CD4-positive, alpha-beta memory T cell (primary cell): Measurements from ENCODE around the gene KCNN3. TPM values are rescaled to one million over a fixed set of nuclear protein-coding genes. Genes with fewer than 3 reads are reported as not detected.

Experiments
- CTCF ChIA-PET: fragments of 350-600 bp; sonication (Branson Sonifier 250); formaldehyde crosslinking; loops from one replicate; lab custom pipeline; 2021; ENCODE audit warnings: inconsistent platforms; ENCODE audit not compliant: partially characterized antibody; lab: Charles Lee
- POLR2A ChIA-PET: fragments of 350-600 bp; sonication (Branson Sonifier 250); formaldehyde crosslinking; loops from one replicate; lab custom pipeline; 2021; ENCODE audit not compliant: partially characterized antibody; lab: Charles Lee
- DNase-seq, 5 donors: peaks; one replicate each; pipeline versions ENCODE4 v3.0.0 to v3.0.0-alpha.2; 2020 to 2022; ENCODE audit warnings: mixed read lengths in 1 of 5
- H3K27ac ChIP-seq: one replicate; pipeline ENCODE4 v1.7.0; 2013; ENCODE audit warnings: low read depth, low read length
- H3K27me3 ChIP-seq: 2 replicates; pipeline ENCODE4 v1.7.0; 2013; ENCODE audit warnings: mild to moderate bottlenecking, low read length, moderate library complexity; ENCODE audit not compliant: insufficient read depth
- H3K36me3 ChIP-seq: 2 replicates; pipeline ENCODE4 v1.7.0; 2013; ENCODE audit warnings: mild to moderate bottlenecking, low read length, moderate library complexity; ENCODE audit not compliant: insufficient read depth
- H3K4me1 ChIP-seq: 2 replicates; pipeline ENCODE4 v1.7.0; 2013; ENCODE audit warnings: mild to moderate bottlenecking, low read length, moderate library complexity; ENCODE audit not compliant: insufficient read depth
- H3K4me3 ChIP-seq, 2 donors: one replicate each; pipeline ENCODE4 v1.7.0; 2013; ENCODE audit warnings: low read length in 2 of 2, mild to moderate bottlenecking in 1 of 2
- H3K9me3 ChIP-seq, 2 donors: one replicate each; pipeline ENCODE4 v1.7.0; 2013; ENCODE audit warnings: low read length in 2 of 2, control low read depth in 1 of 2; ENCODE audit not compliant: control insufficient read depth in 1 of 2
- H3K27ac Mint-ChIP-seq, 7 donors: one replicate each; pipeline ENCODE4 v1.8.0; 2020 to 2021; ENCODE audit warnings: mixed read lengths in 7 of 7, mild to moderate bottlenecking in 6 of 7, inconsistent platforms in 3 of 7, moderate library complexity in 3 of 7
- H3K27me3 Mint-ChIP-seq, 2 donors: one replicate each; pipeline ENCODE4 v1.8.0; 2020 to 2021; ENCODE audit warnings: mixed read lengths in 2 of 2
- H3K36me3 Mint-ChIP-seq, 2 donors: one replicate each; pipeline ENCODE4 v1.8.0; 2020 to 2021; ENCODE audit warnings: mixed read lengths in 2 of 2, inconsistent platforms in 1 of 2, mild to moderate bottlenecking in 1 of 2
- H3K4me1 Mint-ChIP-seq, 4 donors: one replicate each; pipeline ENCODE4 v1.8.0; 2020 to 2021; ENCODE audit warnings: mixed read lengths in 4 of 4, mild to moderate bottlenecking in 1 of 4
- H3K4me3 Mint-ChIP-seq, 8 donors: one replicate each; pipeline ENCODE4 v1.8.0; 2020 to 2021; ENCODE audit warnings: mixed read lengths in 8 of 8, mild to moderate bottlenecking in 7 of 8, moderate library complexity in 6 of 8, inconsistent platforms in 3 of 8
- H3K9me3 Mint-ChIP-seq, 8 donors: one replicate each; pipeline ENCODE4 v1.8.0; 2020 to 2021; ENCODE audit warnings: mixed read lengths in 8 of 8, mild to moderate bottlenecking in 5 of 8, inconsistent platforms in 3 of 8, moderate library complexity in 1 of 8
- intact Hi-C: fragments of 100-400 bp; cut with micrococcal nuclease; formaldehyde crosslinking; loops from one replicate; pipeline ENCODE4 v1.15.1; 2023
- polyA plus RNA-seq, 2 donors: library from polyadenylated mRNA; unstranded; fragments of 300-500 nt; fragmentation: Illumina TruSeq; gene quantifications; one replicate each; pipeline ENCODE4 v1.2.3, GENCODE V29; 2021
- total RNA-seq, 2 experiments: library from RNA; stranded (reverse); gene quantifications; one replicate each; pipeline ENCODE4 v1.2.3, GENCODE V29; 2021

KCNN3 gene
- total and polyA plus RNA-seq, 4 experiments from 2014 or later = 0.06 TPM; not detected in 3

- Histone ChIP-seq H3K9me3 (no peaks in the 10 kb centered on the region), H3K36me3 (no peaks in the 10 kb centered on the region), H3K4me1 (no peaks in the 10 kb centered on the region), H3K27me3 (no peaks in the 10 kb centered on the region), H3K27ac (no peak overlapping the region), H3K4me3 (no peak overlapping the region)
- no peaks in the 10 kb centered on the region for H3K9me3 Mint-ChIP-seq
- ChIA-PET POLR2A (no interaction called here), CTCF (interaction anchor here (0.8 to 1.1 kb wide), 2 partner anchors 11 to 23 kb away, joined by 3 to 4 read pairs; no protein-coding TSS in a partner anchor)
- H3K27ac Mint-ChIP-seq = no peak overlapping the region
- no peak overlapping the region for H3K4me3 Mint-ChIP-seq
- intact Hi-C loops = no loop called here
- H3K4me1 Mint-ChIP-seq = no peaks in the 10 kb centered on the region
- H3K36me3 Mint-ChIP-seq = no peaks in the 10 kb centered on the region
- peaks cover 2 to 5% of the 10 kb centered on the region in 2 donors for H3K27me3 Mint-ChIP-seq
- no peak for DNase-seq
Measured at GRCh38 chr1:154852845-154853244, 17.2 kb downstream of the KCNN3 start.

- Histone ChIP-seq H3K4me3 (no peak overlapping the region), H3K27me3 (no peaks in the 10 kb centered on the region), H3K9me3 (no peaks in the 10 kb centered on the region), H3K4me1 (no peaks in the 10 kb centered on the region), H3K36me3 (no peaks in the 10 kb centered on the region), H3K27ac (no peak overlapping the region)
- ChIA-PET POLR2A (no interaction called here), CTCF (no interaction called here)
- Mint-ChIP-seq H3K27me3 (peaks cover 0 to 4% of the 10 kb centered on the region in 2 donors), H3K9me3 (no peaks in the 10 kb centered on the region), H3K4me3 (no peak overlapping the region), H3K27ac (peak overlapping the region in 1 of 7 donors; percentile 70), H3K36me3 (no peaks in the 10 kb centered on the region), H3K4me1 (no peaks in the 10 kb centered on the region)
- DNase-seq = no peak
- intact Hi-C loops = no loop called here
Measured at GRCh38 chr1:154851392-154852177, 18.5 kb downstream of the KCNN3 start.

- intact Hi-C loops = no loop called here
- Histone ChIP-seq H3K9me3 (no peaks in the 10 kb centered on the region), H3K27me3 (no peaks in the 10 kb centered on the region), H3K4me1 (no peaks in the 10 kb centered on the region), H3K36me3 (no peaks in the 10 kb centered on the region), H3K4me3 (no peak overlapping the region), H3K27ac (no peak overlapping the region)
- no peak overlapping the region for H3K4me3 Mint-ChIP-seq
- POLR2A ChIA-PET = interaction anchor here (0.8 kb wide), 1 partner anchor 261 kb away, joined by 3 read pairs; no protein-coding TSS in a partner anchor
- DNase-seq = no peak
- H3K36me3 Mint-ChIP-seq = no peaks in the 10 kb centered on the region
- no peaks in the 10 kb centered on the region for H3K9me3 Mint-ChIP-seq
- H3K4me1 Mint-ChIP-seq = no peaks in the 10 kb centered on the region
- no peak overlapping the region for H3K27ac Mint-ChIP-seq
- CTCF ChIA-PET = no interaction called here
- H3K27me3 Mint-ChIP-seq = peaks cover 0 to 4% of the 10 kb centered on the region in 2 donors
Measured at GRCh38 chr1:154849645-154850131, 20.4 kb downstream of the KCNN3 start.

DNA sequence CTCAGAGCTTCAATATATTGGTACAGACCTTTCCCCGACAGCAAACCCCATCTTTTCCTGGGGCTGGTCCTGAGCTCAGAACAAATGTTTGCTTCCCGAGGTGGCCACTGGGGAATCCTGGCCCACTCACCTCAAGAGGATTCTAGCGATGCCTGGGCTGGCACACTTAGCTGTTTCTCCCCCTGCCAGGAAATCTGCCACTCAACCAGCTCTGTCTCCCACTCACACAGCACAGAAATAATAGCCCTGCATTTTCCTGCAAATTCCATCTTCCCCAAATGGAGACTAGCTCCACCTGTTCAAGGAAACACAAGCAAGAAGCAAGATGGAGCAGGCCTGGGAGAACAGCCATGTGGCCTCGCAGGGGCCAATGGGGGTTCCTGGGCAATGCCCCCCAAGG is 21.1 kb downstream of the KCNN3 start:
- Histone ChIP-seq H3K9me3 (no peaks in the 10 kb centered on the region), H3K27ac (no peak overlapping the region), H3K27me3 (no peaks in the 10 kb centered on the region), H3K4me3 (no peak overlapping the region), H3K4me1 (no peaks in the 10 kb centered on the region), H3K36me3 (no peaks in the 10 kb centered on the region)
- no peaks in the 10 kb centered on the region for H3K4me1 Mint-ChIP-seq
- intact Hi-C loops = no loop called here
- no peaks in the 10 kb centered on the region for H3K36me3 Mint-ChIP-seq
- no peaks in the 10 kb centered on the region for H3K9me3 Mint-ChIP-seq
- POLR2A ChIA-PET = no interaction called here
- no peak for DNase-seq
- H3K27me3 Mint-ChIP-seq = peaks cover 0 to 4% of the 10 kb centered on the region in 2 donors
- H3K4me3 Mint-ChIP-seq = no peak overlapping the region
- CTCF ChIA-PET = no interaction called here
- no peak overlapping the region for H3K27ac Mint-ChIP-seq

- H3K36me3 Mint-ChIP-seq = no peaks in the 10 kb centered on the region
- H3K36me3 ChIP-seq = no peaks in the 10 kb centered on the region
- H3K9me3 ChIP-seq = no peaks in the 10 kb centered on the region
- no peak for DNase-seq
- H3K27ac ChIP-seq = no peak overlapping the region
- H3K4me1 Mint-ChIP-seq = no peaks in the 10 kb centered on the region
- peak overlapping the region in 1 of 7 donors; percentile 61 for H3K27ac Mint-ChIP-seq
- no peaks in the 10 kb centered on the region for H3K9me3 Mint-ChIP-seq
- H3K27me3 Mint-ChIP-seq = peaks cover 0 to 4% of the 10 kb centered on the region in 2 donors
- no peak overlapping the region for H3K4me3 Mint-ChIP-seq
- ChIA-PET CTCF (no interaction called here), POLR2A (no interaction called here)
- no peak overlapping the region for H3K4me3 ChIP-seq
- H3K27me3 ChIP-seq = no peaks in the 10 kb centered on the region
- no peaks in the 10 kb centered on the region for H3K4me1 ChIP-seq
- intact Hi-C loops = no loop called here
Measured at GRCh38 chr1:154847891-154848290, 22.2 kb downstream of the KCNN3 start.

DNA sequence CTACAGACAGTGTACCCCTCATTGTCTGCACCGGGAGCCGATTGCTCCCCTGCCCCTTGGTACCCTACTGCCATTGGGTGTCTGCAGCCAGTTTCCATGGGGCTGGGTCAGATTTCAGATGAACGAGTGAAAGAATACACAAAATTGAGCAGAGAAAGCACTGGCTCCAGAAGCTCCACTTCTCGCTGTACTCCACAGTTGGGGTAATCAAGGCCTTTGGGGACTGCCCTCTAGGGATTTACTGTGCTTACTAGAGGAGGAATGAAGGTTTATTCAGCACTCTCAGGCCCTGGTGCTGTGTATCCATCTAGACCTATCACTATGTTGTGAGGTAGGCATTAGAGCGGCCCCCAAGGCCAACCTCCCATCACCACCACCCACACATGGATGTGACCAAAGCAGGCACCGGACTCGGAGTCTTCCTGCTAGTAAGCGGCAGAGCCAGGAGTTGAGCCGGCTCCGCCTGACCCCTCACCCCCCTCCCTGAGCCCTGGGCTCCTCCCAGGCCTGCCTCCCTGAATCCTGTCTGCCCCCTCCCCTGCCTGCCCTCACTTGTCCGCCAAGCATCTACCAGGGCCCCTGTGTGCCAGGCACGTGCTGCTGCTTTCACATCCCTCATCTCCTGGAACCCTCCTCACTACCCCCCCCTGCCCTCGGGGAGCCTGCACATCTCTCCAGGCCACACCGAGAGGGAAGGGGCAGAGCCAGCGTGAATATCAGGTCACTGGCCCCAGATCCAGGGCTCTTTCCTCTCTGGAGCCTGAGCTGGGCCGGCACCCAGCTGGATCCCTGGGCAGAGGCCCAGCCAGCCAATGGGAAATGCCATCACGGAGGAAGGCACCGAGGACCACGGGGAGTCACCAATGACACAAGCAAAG is 23.3 kb downstream of the KCNN3 start:
- H3K27ac ChIP-seq = no peak overlapping the region

DNA sequence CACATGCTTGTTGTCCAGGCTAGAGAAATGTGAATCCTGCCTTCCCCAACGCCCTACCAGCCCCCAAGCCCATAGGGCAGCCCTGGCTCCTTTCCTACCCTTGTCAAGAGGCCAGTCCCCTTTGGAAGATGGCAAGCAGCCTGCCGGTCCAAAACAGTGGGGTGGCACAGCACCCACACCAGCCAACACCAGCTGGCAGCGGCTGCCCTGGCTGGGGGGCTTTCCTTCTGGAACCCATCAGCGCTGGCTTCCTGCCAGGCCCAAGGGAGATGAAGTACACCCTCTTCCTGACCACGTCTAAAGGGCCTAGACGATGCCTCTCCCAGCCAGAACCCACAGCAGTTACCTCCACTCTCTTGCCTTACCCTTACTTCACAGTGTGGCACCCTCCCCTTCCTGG is 24.2 kb downstream of the KCNN3 start:
- H3K4me1 Mint-ChIP-seq = no peaks in the 10 kb centered on the region
- peaks cover 0 to 4% of the 10 kb centered on the region in 2 donors for H3K27me3 Mint-ChIP-seq
- ChIA-PET CTCF (no interaction called here), POLR2A (no interaction called here)
- intact Hi-C loops = no loop called here
- no peaks in the 10 kb centered on the region for H3K9me3 Mint-ChIP-seq
- H3K9me3 ChIP-seq = no peaks in the 10 kb centered on the region
- no peak overlapping the region for H3K4me3 ChIP-seq
- no peaks in the 10 kb centered on the region for H3K36me3 Mint-ChIP-seq
- no peaks in the 10 kb centered on the region for H3K4me1 ChIP-seq
- no peaks in the 10 kb centered on the region for H3K36me3 ChIP-seq
- no peak overlapping the region for H3K27ac ChIP-seq
- DNase-seq = no peak
- H3K4me3 Mint-ChIP-seq = no peak overlapping the region
- H3K27ac Mint-ChIP-seq = peak overlapping the region in 1 of 7 donors; percentile 7
- no peaks in the 10 kb centered on the region for H3K27me3 ChIP-seq

More for the DNA sequence above, 23.3 kb downstream of the KCNN3 start:
- no peak for DNase-seq
- no peaks in the 10 kb centered on the region for H3K4me1 ChIP-seq
- ChIA-PET POLR2A (no interaction called here), CTCF (no interaction called here)
- no peaks in the 10 kb centered on the region for H3K9me3 Mint-ChIP-seq
- H3K36me3 ChIP-seq = no peaks in the 10 kb centered on the region
- no peak overlapping the region for H3K4me3 Mint-ChIP-seq
- H3K36me3 Mint-ChIP-seq = no peaks in the 10 kb centered on the region
- no peaks in the 10 kb centered on the region for H3K27me3 ChIP-seq
- intact Hi-C loops = no loop called here
- no peak overlapping the region for H3K4me3 ChIP-seq
- no peaks in the 10 kb centered on the region for H3K4me1 Mint-ChIP-seq
- H3K9me3 ChIP-seq = no peaks in the 10 kb centered on the region
- H3K27me3 Mint-ChIP-seq = peaks cover 0 to 4% of the 10 kb centered on the region in 2 donors
- no peak overlapping the region for H3K27ac Mint-ChIP-seq
